ENCODE measurements around the gene KLHL24.

GRCh38 chr3:183618542-183618941 is 16.9 kb upstream of the KLHL24 start:
- TF ChIP-seq CTCF (IDR thresholded peaks at IDR 0.05) (no peak), POLR2A (IDR thresholded peaks at IDR 0.05) (no peak)

Measured in esophagus squamous epithelium (tissue), 4 donors.